Measurements from ENCODE around the gene CHIT1. TPM values are rescaled to one million over a fixed set of nuclear protein-coding genes. Genes with fewer than 3 reads are reported as not detected.

Gene CHIT1
- total and polyA plus RNA-seq, 2 experiments from 2014 or later: 0.07 to 0.47 TPM

- ATAC-seq: no peak
- Histone ChIP-seq H3K27me3 (ENCODE audit: insufficient read depth) (peaks cover 23% of the 10 kb centered on the region), H3K36me3 (ENCODE audit: insufficient read depth) (no peaks in the 10 kb centered on the region), H3K4me2 (no peak overlapping the region), H3K79me2 (replicated peaks; ENCODE audit: insufficient read depth) (no peaks in the 10 kb centered on the region), H3K4me3 (no peak overlapping the region), H3K27ac (ENCODE audit: low read depth) (no peak overlapping the region), H3K9me2 (ENCODE audit: insufficient read depth) (no peaks in the 10 kb centered on the region), H3F3A (replicated peaks; ENCODE audit: low read depth) (no peaks in the 10 kb centered on the region), H4K20me1 (replicated peaks; ENCODE audit: insufficient read depth) (no peaks in the 10 kb centered on the region), H3K4me1 (ENCODE audit: insufficient read depth) (peaks cover 15% of the 10 kb centered on the region; the same call in 1 of the 2 replicates), H2AFZ (no peak overlapping the region)
- Mint-ChIP-seq H3K27ac (no peak overlapping the region), H3K4me1 (peaks cover 20% of the 10 kb centered on the region), H3K27me3 (ENCODE audit: insufficient read depth, low read depth, poor library complexity) (peaks cover 38% of the 10 kb centered on the region), H3K36me3 (ENCODE audit: low read depth) (no peaks in the 10 kb centered on the region), H3K4me3 (no peak overlapping the region), H3K9me3 (no peaks in the 10 kb centered on the region)
- TF ChIP-seq POLR2AphosphoS5 (IDR thresholded peaks at IDR 0.05; ENCODE audit: low read depth) (no peak), JUNB (IDR thresholded peaks at IDR 0.05; ENCODE audit: unreplicated experiment) (no peak), EZH2 (IDR thresholded peaks at IDR 0.05; ENCODE audit: low read depth, unreplicated experiment) (no peak), EZH2phosphoT487 (IDR thresholded peaks at IDR 0.05; ENCODE audit: unreplicated experiment) (no peak), ETS1 (IDR thresholded peaks at IDR 0.05) (no peak)
- DNase-seq (ENCODE audit: low spot score): no peak
Measured at GRCh38 chr1:203276916-203277545, 47.6 kb upstream of the CHIT1 start.

- Histone ChIP-seq H3K36me3 (ENCODE audit: insufficient read depth) (no peaks in the 10 kb centered on the region), H4K20me1 (replicated peaks; ENCODE audit: insufficient read depth) (no peaks in the 10 kb centered on the region), H3K4me3 (no peak overlapping the region), H3K9me2 (ENCODE audit: insufficient read depth) (no peaks in the 10 kb centered on the region), H3F3A (replicated peaks; ENCODE audit: low read depth) (no peaks in the 10 kb centered on the region), H3K27ac (ENCODE audit: low read depth) (no peak overlapping the region), H3K4me2 (no peak overlapping the region), H3K27me3 (ENCODE audit: insufficient read depth) (peaks cover 29% of the 10 kb centered on the region), H2AFZ (no peak overlapping the region), H3K79me2 (replicated peaks; ENCODE audit: insufficient read depth) (no peaks in the 10 kb centered on the region), H3K4me1 (ENCODE audit: insufficient read depth) (peaks cover 15% of the 10 kb centered on the region; the same call in 1 of the 2 replicates)
- peaks cover 37% of the 10 kb centered on the region for H3K27me3 Mint-ChIP-seq (ENCODE audit: insufficient read depth, low read depth, poor library complexity)
- H3K9me3 Mint-ChIP-seq: no peaks in the 10 kb centered on the region
- DNase-seq (ENCODE audit: low spot score) (no peak), ATAC-seq (no peak)
- H3K4me1 Mint-ChIP-seq: peaks cover 17% of the 10 kb centered on the region
- no peaks in the 10 kb centered on the region for H3K36me3 Mint-ChIP-seq (ENCODE audit: low read depth)
- no peak for TF ChIP-seq CREB1 (CRISPR knock-in tag; IDR thresholded peaks at IDR 0.05; ENCODE audit: low read depth)
- TF ChIP-seq POLR2AphosphoS5 (IDR thresholded peaks at IDR 0.05; ENCODE audit: low read depth): no peak
- TF ChIP-seq ZNF331 (CRISPR knock-in tag; IDR thresholded peaks at IDR 0.05; ENCODE audit: low read depth): no peak
- no peak for TF ChIP-seq EZH2 (IDR thresholded peaks at IDR 0.05; ENCODE audit: low read depth, unreplicated experiment)
- H3K27ac Mint-ChIP-seq: no peak overlapping the region
- H3K4me3 Mint-ChIP-seq: no peak overlapping the region
Measured at GRCh38 chr1:203276408-203276807, 46.9 kb upstream of the CHIT1 start.

GRCh38 chr1:203275656-203276272 is 46.3 kb upstream of the CHIT1 start:
- Mint-ChIP-seq H3K36me3 (ENCODE audit: low read depth) (no peaks in the 10 kb centered on the region), H3K27ac (no peak overlapping the region), H3K4me3 (no peak overlapping the region), H3K4me1 (peaks cover 19% of the 10 kb centered on the region), H3K9me3 (no peaks in the 10 kb centered on the region), H3K27me3 (ENCODE audit: insufficient read depth, low read depth, poor library complexity) (peaks cover 37% of the 10 kb centered on the region)
- Histone ChIP-seq H2AFZ (no peak overlapping the region), H3K4me2 (no peak overlapping the region), H3K4me3 (no peak overlapping the region), H4K20me1 (replicated peaks; ENCODE audit: insufficient read depth) (no peaks in the 10 kb centered on the region), H3K27me3 (ENCODE audit: insufficient read depth) (peaks cover 29% of the 10 kb centered on the region), H3K27ac (ENCODE audit: low read depth) (no peak overlapping the region), H3F3A (replicated peaks; ENCODE audit: low read depth) (no peaks in the 10 kb centered on the region), H3K36me3 (ENCODE audit: insufficient read depth) (no peaks in the 10 kb centered on the region), H3K4me1 (ENCODE audit: insufficient read depth) (peaks cover 15% of the 10 kb centered on the region; the same call in 1 of the 2 replicates), H3K9me2 (ENCODE audit: insufficient read depth) (no peaks in the 10 kb centered on the region), H3K79me2 (replicated peaks; ENCODE audit: insufficient read depth) (no peaks in the 10 kb centered on the region)
- ATAC-seq (no peak), DNase-seq (ENCODE audit: low spot score) (no peak)
- TF ChIP-seq NANOG (IDR thresholded peaks at IDR 0.05; ENCODE audit: borderline replicate concordance) (no peak), POLR2AphosphoS5 (IDR thresholded peaks at IDR 0.05; ENCODE audit: low read depth) (no peak), STAT1 (IDR thresholded peaks at IDR 0.05; ENCODE audit: unreplicated experiment) (no peak)
